Hepatocyte (in vitro differentiated cells): ENCODE measurements around the gene LNX1.

Source experiments
- EZH2 ChIP-seq: fragments of 200-600 bp; sonication (generic); IDR thresholded peaks from 2 replicates; pipeline ENCODE4 v1.6.1; 2016; ENCODE audit warnings: antibody characterized with exemption, mild to moderate bottlenecking, borderline replicate concordance
- EZH2phosphoT487 ChIP-seq: fragments of 200-600 bp; sonication (generic); IDR thresholded peaks from one replicate; pipeline ENCODE4 v1.6.1; 2018; ENCODE audit warnings: antibody characterized with exemption, mild to moderate bottlenecking, low read depth, moderate library complexity; ENCODE audit not compliant: unreplicated experiment, severe bottlenecking
- TF ChIP-seq, protein P1 (sequence below): fragments of 200-600 bp; sonication (generic); IDR thresholded peaks from 2 replicates; pipeline ENCODE4 v1.5.1; 2016; ENCODE audit warnings: antibody characterized with exemption, mild to moderate bottlenecking; ENCODE audit not compliant: poor library complexity

GRCh38 chr4:53620956-53621355, 29.7 kb upstream of the LNX1 start:
- TF ChIP-seq, protein P1, sequence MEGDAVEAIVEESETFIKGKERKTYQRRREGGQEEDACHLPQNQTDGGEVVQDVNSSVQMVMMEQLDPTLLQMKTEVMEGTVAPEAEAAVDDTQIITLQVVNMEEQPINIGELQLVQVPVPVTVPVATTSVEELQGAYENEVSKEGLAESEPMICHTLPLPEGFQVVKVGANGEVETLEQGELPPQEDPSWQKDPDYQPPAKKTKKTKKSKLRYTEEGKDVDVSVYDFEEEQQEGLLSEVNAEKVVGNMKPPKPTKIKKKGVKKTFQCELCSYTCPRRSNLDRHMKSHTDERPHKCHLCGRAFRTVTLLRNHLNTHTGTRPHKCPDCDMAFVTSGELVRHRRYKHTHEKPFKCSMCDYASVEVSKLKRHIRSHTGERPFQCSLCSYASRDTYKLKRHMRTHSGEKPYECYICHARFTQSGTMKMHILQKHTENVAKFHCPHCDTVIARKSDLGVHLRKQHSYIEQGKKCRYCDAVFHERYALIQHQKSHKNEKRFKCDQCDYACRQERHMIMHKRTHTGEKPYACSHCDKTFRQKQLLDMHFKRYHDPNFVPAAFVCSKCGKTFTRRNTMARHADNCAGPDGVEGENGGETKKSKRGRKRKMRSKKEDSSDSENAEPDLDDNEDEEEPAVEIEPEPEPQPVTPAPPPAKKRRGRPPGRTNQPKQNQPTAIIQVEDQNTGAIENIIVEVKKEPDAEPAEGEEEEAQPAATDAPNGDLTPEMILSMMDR: no peak
- no peak for TF ChIP-seq EZH2phosphoT487
- TF ChIP-seq EZH2: no peak
